Small intestine (tissue), 7 donors: Measurements from ENCODE around the gene KCTD3. TPM values are rescaled to one million over a fixed set of nuclear protein-coding genes. Genes with fewer than 3 reads are reported as not detected.

Experiments
- DNase-seq, 2 donors: peaks; one replicate each; pipeline versions ENCODE4 v3.0.0 to v3.0.0-alpha.2; 2013
- FAIRE-seq: peaks from 2 replicates; lab custom pipeline; 2012; peaks lifted over from hg19 to GRCh38; lab: Jason Lieb, UNC
- H3K27ac ChIP-seq, 3 donors: one replicate each; pipeline ENCODE4 v1.5.1; 2013; ENCODE audit warnings: low read length in 2 of 3, mild to moderate bottlenecking in 2 of 3, control low read depth in 1 of 3, inconsistent platforms in 1 of 3, low read depth in 1 of 3, moderate library complexity in 1 of 3
- H3K27me3 ChIP-seq, 3 donors: one replicate each; pipeline ENCODE4 v1.6.1; 2013; ENCODE audit warnings: low read length in 3 of 3, inconsistent platforms in 1 of 3; ENCODE audit not compliant: control insufficient read depth in 3 of 3, insufficient read depth in 3 of 3
- H3K36me3 ChIP-seq, 3 donors: one replicate each; pipeline ENCODE4 v1.6.1; 2013; ENCODE audit warnings: low read length in 3 of 3, inconsistent platforms in 1 of 3, low read depth in 1 of 3, mild to moderate bottlenecking in 1 of 3, moderate library complexity in 1 of 3; ENCODE audit not compliant: control insufficient read depth in 3 of 3, insufficient read depth in 2 of 3
- H3K4me1 ChIP-seq, 3 donors: one replicate each; pipeline ENCODE4 v1.6.1; 2013; ENCODE audit warnings: low read length in 2 of 3, inconsistent platforms in 1 of 3, low read depth in 1 of 3, mild to moderate bottlenecking in 1 of 3, moderate library complexity in 1 of 3; ENCODE audit not compliant: control insufficient read depth in 3 of 3, insufficient read depth in 2 of 3
- H3K4me3 ChIP-seq, 3 donors: one replicate each; pipeline ENCODE4 v1.5.1; 2013; ENCODE audit warnings: low read length in 3 of 3, control low read depth in 1 of 3, inconsistent platforms in 1 of 3, low read depth in 1 of 3, mild to moderate bottlenecking in 1 of 3, moderate library complexity in 1 of 3
- H3K9me3 ChIP-seq, 2 donors: one replicate each; pipeline ENCODE4 v1.6.1; 2013; ENCODE audit warnings: low read depth in 1 of 2, low read length in 1 of 2; ENCODE audit not compliant: control insufficient read depth in 2 of 2, insufficient read depth in 1 of 2
- WGBS, 3 donors: extraction: QIAGEN DNeasy Blood & Tissue Kit; methylation state at CpG; one replicate each; pipeline ENCODE4 v1.1.7; 2013; 5-methylcytosine and 5-hydroxymethylcytosine counted together
- polyA plus RNA-seq, 4 donors: library from polyadenylated mRNA; stranded (reverse) in 3 of 4; unstranded in 1 of 4; fragments of 200-250 nt in 3 of 4; fragments of 120-200 nt in 1 of 4; gene quantifications; one replicate each; pipeline versions ENCODE4 v1.2.1 to v1.2.3, GENCODE V29; 2013
- donor health status: healthy with polysubstance abuse.
- donor health status: control.
- donor health status: control.
- donor health status: Bipolar disorder and iron deficiency.
- donor health status: healthy.

KCTD3 gene
- polyA plus RNA-seq, 4 donors: 40.0 to 128 (median 60.2) TPM

GRCh38 chr1:215640429-215641148 is 73.5 kb downstream of the KCTD3 start:
- WGBS, 3 donors: 92 to 94% (median 94%) methylated on average over 18 of the region's 18 CpGs
- Histone ChIP-seq H3K27ac (no peak overlapping the region), H3K27me3 (no peaks in the 10 kb centered on the region), H3K9me3 (no peaks in the 10 kb centered on the region), H3K36me3 (no peaks in the 10 kb centered on the region), H3K4me3 (no peak overlapping the region), H3K4me1 (peaks cover 0 to 13% (median 0%) of the 10 kb centered on the region in 3 donors)
- FAIRE-seq (no peak), DNase-seq (no peak)

GRCh38 chr1:215643592-215644321 is 76.7 kb downstream of the KCTD3 start:
- 83 to 94% (median 92%) methylated on average over 4 of the region's 4 CpGs for WGBS, 3 donors
- H3K27ac ChIP-seq: no peak overlapping the region
- no peak overlapping the region for H3K4me3 ChIP-seq
- no peaks in the 10 kb centered on the region for H3K4me1 ChIP-seq
- no peaks in the 10 kb centered on the region for H3K9me3 ChIP-seq
- DNase-seq (no peak), FAIRE-seq (no peak)
- peaks cover 0 to 3% (median 0%) of the 10 kb centered on the region in 3 donors for H3K27me3 ChIP-seq
- H3K36me3 ChIP-seq: no peaks in the 10 kb centered on the region

GRCh38 chr1:215645182-215645581 is 78.1 kb downstream of the KCTD3 start:
- FAIRE-seq (no peak), DNase-seq (peak in 1 of 2 donors; percentile 44)
- 56 to 88% (median 69%) methylated on average over 4 of the region's 4 CpGs for WGBS, 3 donors
- Histone ChIP-seq H3K9me3 (no peaks in the 10 kb centered on the region), H3K4me3 (no peak overlapping the region), H3K36me3 (no peaks in the 10 kb centered on the region), H3K27ac (no peak overlapping the region), H3K4me1 (no peaks in the 10 kb centered on the region), H3K27me3 (peaks cover 0 to 3% (median 0%) of the 10 kb centered on the region in 3 donors)

GRCh38 chr1:215645861-215646260 is 78.8 kb downstream of the KCTD3 start:
- peak; percentile 57 for FAIRE-seq

GRCh38 chr1:215647738-215648137 is 80.6 kb downstream of the KCTD3 start:
- Histone ChIP-seq H3K4me3 (no peak overlapping the region), H3K27me3 (peaks cover 0 to 5% (median 0%) of the 10 kb centered on the region in 3 donors), H3K27ac (no peak overlapping the region), H3K4me1 (no peaks in the 10 kb centered on the region), H3K36me3 (no peaks in the 10 kb centered on the region), H3K9me3 (no peaks in the 10 kb centered on the region)
- DNase-seq: no peak
- no peak for FAIRE-seq
- WGBS, 3 donors: 71 to 77% (median 75%) methylated on average over 3 of the region's 3 CpGs

More at GRCh38 chr1:215645861-215646260, 78.8 kb downstream of the KCTD3 start:
- H3K4me1 ChIP-seq: no peaks in the 10 kb centered on the region
- peaks cover 0 to 5% (median 0%) of the 10 kb centered on the region in 3 donors for H3K27me3 ChIP-seq
- no peak overlapping the region for H3K4me3 ChIP-seq
- DNase-seq: no peak
- no peaks in the 10 kb centered on the region for H3K9me3 ChIP-seq
- no peak overlapping the region for H3K27ac ChIP-seq
- 93 to 97% (median 96%) methylated on average over 2 of the region's 2 CpGs for WGBS, 3 donors
- no peaks in the 10 kb centered on the region for H3K36me3 ChIP-seq

- no peaks in the 10 kb centered on the region for H3K4me1 ChIP-seq
- FAIRE-seq: no peak
- WGBS, 3 donors: 88 to 95% (median 92%) methylated on average over 4 of the region's 4 CpGs
Measured at GRCh38 chr1:215648957-215649356, 81.9 kb downstream of the KCTD3 start.

DNA sequence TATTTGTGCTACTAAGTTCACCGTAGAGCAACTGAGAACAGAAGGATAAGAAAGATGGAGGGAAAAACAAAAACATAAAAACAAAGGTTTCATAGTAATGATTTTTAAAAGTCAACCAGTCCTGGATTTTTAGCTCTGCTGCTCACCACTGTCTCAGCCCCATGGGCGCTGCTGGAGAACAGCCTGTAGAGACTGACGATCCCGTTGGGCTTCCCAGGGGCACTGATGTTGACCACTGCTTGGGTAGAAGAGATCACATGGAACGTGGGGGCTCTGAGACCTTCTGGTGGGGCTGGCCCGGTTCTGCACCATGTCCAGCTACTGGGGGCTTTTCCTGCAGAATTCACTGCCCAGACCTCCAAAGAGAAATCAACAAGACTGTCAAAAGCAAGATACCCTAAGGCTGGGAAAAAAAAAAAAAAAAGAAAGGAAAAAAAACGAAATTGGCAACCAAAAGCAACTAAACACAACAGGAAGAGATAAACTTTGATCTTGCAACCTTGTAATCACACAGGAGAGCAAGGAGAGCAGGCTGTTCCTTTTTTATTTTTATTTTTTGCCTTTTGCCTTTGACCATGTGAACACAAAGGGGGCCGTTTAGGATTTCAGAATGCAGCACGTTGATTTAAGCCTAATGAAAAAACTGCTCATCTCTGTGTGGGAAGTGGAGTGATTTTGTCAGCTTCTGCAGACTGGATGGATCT is 83.5 kb downstream of the KCTD3 start:
- Histone ChIP-seq H3K27me3 (peaks cover 0 to 5% (median 0%) of the 10 kb centered on the region in 3 donors), H3K4me1 (no peaks in the 10 kb centered on the region), H3K9me3 (no peaks in the 10 kb centered on the region), H3K4me3 (no peak overlapping the region), H3K36me3 (no peaks in the 10 kb centered on the region), H3K27ac (no peak overlapping the region)
- no peak for FAIRE-seq
- WGBS, 3 donors: 58 to 63% (median 61%) methylated on average over 9 of the region's 9 CpGs
- no peak for DNase-seq

More at GRCh38 chr1:215648957-215649356, 81.9 kb downstream of the KCTD3 start:
- no peak for DNase-seq
- no peaks in the 10 kb centered on the region for H3K36me3 ChIP-seq
- no peaks in the 10 kb centered on the region for H3K9me3 ChIP-seq
- H3K4me3 ChIP-seq: no peak overlapping the region
- no peak overlapping the region for H3K27ac ChIP-seq
- H3K27me3 ChIP-seq: peaks cover 0 to 5% (median 0%) of the 10 kb centered on the region in 3 donors

- WGBS, 3 donors: 59 to 80% (median 72%) methylated on average over 3 of the region's 3 CpGs
- FAIRE-seq (no peak), DNase-seq (no peak)
- no peaks in the 10 kb centered on the region for H3K4me1 ChIP-seq
- peaks cover 0 to 5% (median 0%) of the 10 kb centered on the region in 3 donors for H3K27me3 ChIP-seq
- no peaks in the 10 kb centered on the region for H3K36me3 ChIP-seq
- H3K4me3 ChIP-seq: no peak overlapping the region
- H3K27ac ChIP-seq: no peak overlapping the region
- H3K9me3 ChIP-seq: no peaks in the 10 kb centered on the region
Measured at GRCh38 chr1:215651867-215652266, 84.8 kb downstream of the KCTD3 start.
